ENCODE data around the gene TTC28.

TTC28 gene

DNA sequence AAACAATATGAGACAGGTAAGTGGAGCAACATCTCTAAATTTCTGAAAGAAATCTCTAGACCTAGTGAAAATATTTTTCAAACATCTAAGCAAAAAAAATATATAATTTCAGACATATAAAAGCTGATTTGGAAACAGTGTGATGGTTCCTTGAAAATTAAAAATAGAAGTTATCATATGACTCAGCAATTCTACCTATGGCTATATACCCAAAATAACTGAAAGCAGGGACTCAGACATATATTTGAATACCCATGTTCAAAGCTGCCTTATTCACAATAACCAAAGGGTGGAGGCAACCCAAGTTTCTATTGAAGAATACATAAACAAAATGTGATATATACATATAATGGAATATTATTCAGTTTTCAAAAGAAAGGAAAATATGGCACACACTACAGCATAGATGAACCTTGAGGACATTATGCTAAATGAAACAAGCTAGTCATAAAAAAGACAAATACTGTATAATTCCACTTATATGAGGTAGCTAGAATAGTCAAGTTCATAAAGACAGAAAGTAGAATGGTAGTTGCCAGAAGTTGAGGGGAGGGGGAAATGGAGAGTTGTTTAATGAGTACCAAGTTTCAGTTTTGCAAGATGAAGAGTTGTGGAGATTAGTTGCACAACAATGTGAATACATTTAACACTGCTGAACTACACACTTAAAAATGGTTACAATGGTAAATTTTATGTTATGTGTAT lies 300.4 kb downstream of the TTC28 start:
- no peak for DNase-seq
- TF ChIP-seq, protein P1, sequence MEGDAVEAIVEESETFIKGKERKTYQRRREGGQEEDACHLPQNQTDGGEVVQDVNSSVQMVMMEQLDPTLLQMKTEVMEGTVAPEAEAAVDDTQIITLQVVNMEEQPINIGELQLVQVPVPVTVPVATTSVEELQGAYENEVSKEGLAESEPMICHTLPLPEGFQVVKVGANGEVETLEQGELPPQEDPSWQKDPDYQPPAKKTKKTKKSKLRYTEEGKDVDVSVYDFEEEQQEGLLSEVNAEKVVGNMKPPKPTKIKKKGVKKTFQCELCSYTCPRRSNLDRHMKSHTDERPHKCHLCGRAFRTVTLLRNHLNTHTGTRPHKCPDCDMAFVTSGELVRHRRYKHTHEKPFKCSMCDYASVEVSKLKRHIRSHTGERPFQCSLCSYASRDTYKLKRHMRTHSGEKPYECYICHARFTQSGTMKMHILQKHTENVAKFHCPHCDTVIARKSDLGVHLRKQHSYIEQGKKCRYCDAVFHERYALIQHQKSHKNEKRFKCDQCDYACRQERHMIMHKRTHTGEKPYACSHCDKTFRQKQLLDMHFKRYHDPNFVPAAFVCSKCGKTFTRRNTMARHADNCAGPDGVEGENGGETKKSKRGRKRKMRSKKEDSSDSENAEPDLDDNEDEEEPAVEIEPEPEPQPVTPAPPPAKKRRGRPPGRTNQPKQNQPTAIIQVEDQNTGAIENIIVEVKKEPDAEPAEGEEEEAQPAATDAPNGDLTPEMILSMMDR (IDR thresholded peaks at IDR 0.05; ENCODE audit: low read depth, low read length, missing control alignments), result no peak
- Histone ChIP-seq H3K36me3 (replicated peaks) (no peaks in the 10 kb centered on the region), H3K27me3 (replicated peaks) (no peaks in the 10 kb centered on the region), H3K4me3 (ENCODE audit: low read depth, low read length) (no peak overlapping the region), H3K27ac (no peak overlapping the region)
- in situ Hi-C loops (cut with HindIII; ENCODE audit: low pct_ligation_motif_present, low sequenced_read_pairs), result no loop called here

DNA sequence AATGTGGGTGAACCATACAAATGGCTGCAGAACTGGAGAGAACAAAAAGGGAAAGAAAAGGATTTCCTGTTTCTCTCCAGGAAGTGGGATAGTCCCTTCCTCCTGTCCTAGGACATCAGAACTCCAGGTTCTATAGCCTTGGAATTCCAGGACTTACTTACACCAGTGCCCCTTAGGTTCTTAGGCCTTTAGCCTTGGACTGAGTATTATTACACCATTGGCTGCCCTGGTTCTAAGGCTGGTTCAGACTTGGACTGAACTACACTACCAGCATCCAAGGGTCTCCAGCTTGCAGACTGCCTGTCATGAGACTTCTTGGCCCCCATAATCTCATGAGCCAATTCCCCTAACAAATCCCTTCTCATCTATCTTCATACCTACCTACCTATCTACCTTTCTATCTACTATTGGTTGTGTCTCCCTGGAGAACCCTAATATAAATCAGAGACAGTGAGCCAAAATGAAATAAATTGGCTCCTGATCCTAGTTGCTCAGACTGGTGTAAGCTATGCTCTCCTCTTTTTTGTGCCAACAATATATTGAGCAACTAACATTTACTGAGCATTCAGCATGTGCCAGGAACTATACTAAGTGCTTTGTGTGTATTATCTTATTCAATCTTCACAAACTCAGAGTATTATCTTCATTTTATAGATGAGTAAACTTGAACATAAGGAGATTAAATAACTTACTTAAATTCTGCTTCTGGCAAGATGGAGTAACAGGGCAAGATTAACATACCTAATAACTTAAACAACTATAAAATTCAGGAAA lies 303.7 kb downstream of the TTC28 start:
- TF ChIP-seq, protein P1 (IDR thresholded peaks at IDR 0.05; ENCODE audit: low read depth, low read length, missing control alignments), result no peak
- Histone ChIP-seq H3K27ac (no peak overlapping the region), H3K36me3 (replicated peaks) (no peaks in the 10 kb centered on the region), H3K4me3 (ENCODE audit: low read depth, low read length) (no peak overlapping the region), H3K27me3 (replicated peaks) (no peaks in the 10 kb centered on the region)
- in situ Hi-C loops (cut with HindIII; ENCODE audit: low pct_ligation_motif_present, low sequenced_read_pairs), result no loop called here
- DNase-seq, result no peak

DNA sequence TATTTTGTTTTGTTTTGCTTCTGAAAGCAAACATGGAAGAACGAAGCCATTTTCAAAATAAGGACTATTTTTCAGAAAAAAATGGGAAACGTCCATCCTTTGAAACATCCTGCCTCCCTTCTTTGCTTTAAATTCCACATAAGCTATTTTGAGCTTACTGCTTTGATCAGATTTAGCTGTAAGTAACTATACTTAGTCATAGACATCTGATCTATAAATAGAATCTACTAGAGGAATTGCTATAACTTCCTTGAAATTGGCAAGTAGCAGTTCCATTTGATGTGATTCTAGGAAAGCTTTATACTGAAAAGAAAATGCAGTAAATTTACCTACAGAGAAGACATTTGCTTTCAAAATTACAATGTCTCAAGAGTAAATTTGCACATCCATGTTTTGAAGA lies 305.8 kb downstream of the TTC28 start:
- TF ChIP-seq, protein P1 (IDR thresholded peaks at IDR 0.05; ENCODE audit: low read depth, low read length, missing control alignments), result no peak
- DNase-seq, result no peak
- H3K4me3 ChIP-seq (ENCODE audit: low read depth, low read length), result no peak overlapping the region
- H3K27ac ChIP-seq, result no peak overlapping the region
- in situ Hi-C loops (cut with HindIII; ENCODE audit: low pct_ligation_motif_present, low sequenced_read_pairs), result no loop called here
- H3K36me3 ChIP-seq (replicated peaks), result no peaks in the 10 kb centered on the region
- no peaks in the 10 kb centered on the region for H3K27me3 ChIP-seq (replicated peaks)

DNA sequence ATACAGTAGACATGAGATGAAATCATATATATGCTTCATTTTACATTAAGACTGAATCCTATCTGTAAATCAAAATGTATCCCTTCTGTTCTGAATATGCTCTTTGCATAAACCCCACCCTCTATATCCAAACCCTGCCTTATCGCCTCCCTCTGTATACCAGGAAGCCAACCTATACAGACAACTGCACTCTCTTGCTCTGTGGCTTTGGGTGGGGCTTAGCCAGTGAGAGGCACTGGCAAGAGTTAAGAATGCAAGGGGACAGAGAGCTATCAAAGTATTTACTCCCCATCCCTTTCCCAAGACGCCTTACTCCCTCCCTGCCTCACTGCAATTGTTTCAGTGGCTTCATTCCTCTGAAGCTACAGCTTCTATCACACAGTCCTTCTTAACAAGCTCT lies 309.8 kb downstream of the TTC28 start:
- Histone ChIP-seq H3K36me3 (replicated peaks) (no peaks in the 10 kb centered on the region), H3K4me3 (ENCODE audit: low read depth, low read length) (no peak overlapping the region), H3K27ac (no peak overlapping the region), H3K27me3 (replicated peaks) (no peaks in the 10 kb centered on the region)
- in situ Hi-C loops (cut with HindIII; ENCODE audit: low pct_ligation_motif_present, low sequenced_read_pairs), result no loop called here
- no peak for DNase-seq
- TF ChIP-seq, protein P1 (IDR thresholded peaks at IDR 0.05; ENCODE audit: low read depth, low read length, missing control alignments), result no peak

DNA sequence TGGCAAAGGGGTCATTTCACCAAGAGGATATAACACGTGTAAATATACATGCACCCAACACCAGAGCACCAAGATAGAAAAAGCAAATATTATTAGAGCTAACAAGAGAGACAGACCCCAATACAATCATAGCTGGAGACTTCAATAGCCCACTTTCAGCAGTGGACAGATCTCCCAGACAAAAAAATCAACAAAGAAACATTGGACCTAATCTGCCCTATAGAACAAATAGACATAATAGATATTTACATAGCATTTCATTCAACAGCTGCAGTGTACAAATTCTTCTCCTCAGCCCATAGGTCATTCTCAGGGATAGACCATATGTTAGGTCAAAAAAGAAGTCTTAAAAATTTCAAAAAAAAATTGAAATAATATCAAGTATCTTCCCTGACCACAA lies 312.8 kb downstream of the TTC28 start:
- TF ChIP-seq, protein P1 (IDR thresholded peaks at IDR 0.05; ENCODE audit: low read depth, low read length, missing control alignments), result no peak
- Histone ChIP-seq H3K36me3 (replicated peaks) (no peaks in the 10 kb centered on the region), H3K27me3 (replicated peaks) (no peaks in the 10 kb centered on the region), H3K4me3 (ENCODE audit: low read depth, low read length) (no peak overlapping the region), H3K27ac (no peak overlapping the region)
- no peak for DNase-seq
- in situ Hi-C loops (cut with HindIII; ENCODE audit: low pct_ligation_motif_present, low sequenced_read_pairs), result no loop called here

All from brain microvascular endothelial cell (primary cell).